Liver (tissue), 9 donors: ENCODE results near the gene C6orf89. TPM values are rescaled to one million over a fixed set of nuclear protein-coding genes. Genes with fewer than 3 reads are reported as not detected.

ENCODE experiments used
- DNase-seq: peaks from one replicate; pipeline ENCODE4 v3.0.0-alpha.2; 2017; ENCODE audit warnings: low spot score
- H3K27ac ChIP-seq, 2 donors: one replicate each; pipeline ENCODE4 v1.7.0; 2013; ENCODE audit warnings: inconsistent platforms in 2 of 2, low read length in 2 of 2, control low read depth in 1 of 2, low read depth in 1 of 2, mild to moderate bottlenecking in 1 of 2
- H3K27me3 ChIP-seq, 4 donors: one replicate each; pipeline versions ENCODE4 v1.6.1 to v1.7.0; 2013; ENCODE audit warnings: low read length in 3 of 4, inconsistent platforms in 1 of 4, mild to moderate bottlenecking in 1 of 4, moderate library complexity in 1 of 4; ENCODE audit not compliant: control insufficient read depth in 4 of 4, insufficient read depth in 4 of 4
- H3K36me3 ChIP-seq, 4 donors: one replicate each; pipeline versions ENCODE4 v1.6.1 to v1.7.0; 2013; ENCODE audit warnings: low read length in 3 of 4, mild to moderate bottlenecking in 3 of 4, low read depth in 1 of 4, moderate library complexity in 1 of 4; ENCODE audit not compliant: control insufficient read depth in 4 of 4, insufficient read depth in 3 of 4
- H3K4me1 ChIP-seq, 4 donors: one replicate each; pipeline versions ENCODE4 v1.6.1 to v1.7.0; 2013; ENCODE audit warnings: low read length in 3 of 4, mild to moderate bottlenecking in 3 of 4, moderate library complexity in 1 of 4; ENCODE audit not compliant: control insufficient read depth in 4 of 4, insufficient read depth in 4 of 4
- H3K4me3 ChIP-seq, 3 donors: one replicate each; pipeline versions ENCODE4 v1.6.1 to v1.7.0; 2013; ENCODE audit warnings: low read length in 3 of 3, control low read depth in 1 of 3, low read depth in 1 of 3, mild to moderate bottlenecking in 1 of 3
- H3K9ac ChIP-seq, 2 donors: one replicate each; pipeline ENCODE4 v1.7.0; 2013; ENCODE audit warnings: low read length in 2 of 2, mild to moderate bottlenecking in 2 of 2, moderate library complexity in 2 of 2, control low read depth in 1 of 2, low read depth in 1 of 2
- H3K9me3 ChIP-seq, 4 donors: one replicate each; pipeline versions ENCODE4 v1.6.1 to v1.7.0; 2013; ENCODE audit warnings: low read length in 3 of 4; ENCODE audit not compliant: control insufficient read depth in 4 of 4
- EGR1 ChIP-seq, 2 donors: IDR thresholded peaks; 2 replicates each; pipeline ENCODE4 v1.6.1; 2016 to 2018; ENCODE audit warnings: antibody characterized with exemption in 2 of 2, low read depth in 2 of 2
- FOXA1 ChIP-seq: IDR thresholded peaks from 2 replicates; pipeline ENCODE4 v1.6.1; 2016; ENCODE audit warnings: antibody characterized with exemption
- FOXA2 ChIP-seq: IDR thresholded peaks from 2 replicates; pipeline ENCODE4 v1.6.1; 2016; ENCODE audit warnings: antibody characterized with exemption
- GABPA ChIP-seq, 2 donors: IDR thresholded peaks in 1 of 2; conservative IDR thresholded peaks in 1 of 2; 2 replicates each; pipeline ENCODE4 v1.6.1; 2016; ENCODE audit warnings: antibody characterized with exemption in 2 of 2, mild to moderate bottlenecking in 1 of 2, moderate library complexity in 1 of 2
- HNF4A ChIP-seq, 2 donors: conservative IDR thresholded peaks; 2 replicates each; pipeline ENCODE4 v1.6.1; 2016; ENCODE audit warnings: antibody characterized with exemption in 2 of 2, mild to moderate bottlenecking in 2 of 2
- HNF4G ChIP-seq: IDR thresholded peaks from 2 replicates; pipeline ENCODE4 v1.6.1; 2016; ENCODE audit warnings: antibody characterized with exemption
- JUND ChIP-seq, 2 donors: IDR thresholded peaks; 2 replicates each; pipeline ENCODE4 v1.6.1; 2016; ENCODE audit warnings: antibody characterized with exemption in 2 of 2
- NR2F2 ChIP-seq: IDR thresholded peaks from 2 replicates; pipeline ENCODE4 v1.6.1; 2016; ENCODE audit warnings: antibody characterized with exemption
- RAD21 ChIP-seq, 2 donors: IDR thresholded peaks; 2 replicates each; pipeline ENCODE4 v1.6.1; 2016; ENCODE audit warnings: antibody characterized with exemption in 2 of 2, mild to moderate bottlenecking in 2 of 2
- RXRA ChIP-seq, 2 donors: IDR thresholded peaks; 2 replicates each; pipeline ENCODE4 v1.6.1; 2017 to 2018; ENCODE audit warnings: antibody characterized with exemption in 2 of 2, mild to moderate bottlenecking in 1 of 2
- SP1 ChIP-seq: IDR thresholded peaks from 2 replicates; pipeline ENCODE4 v1.6.1; 2018; ENCODE audit warnings: antibody characterized with exemption, mild to moderate bottlenecking
- TAF1 ChIP-seq: conservative IDR thresholded peaks from 2 replicates; pipeline ENCODE4 v1.6.1; 2016; ENCODE audit warnings: antibody characterized with exemption, mild to moderate bottlenecking
- YY1 ChIP-seq: IDR thresholded peaks from 2 replicates; pipeline ENCODE4 v1.6.1; 2016; ENCODE audit warnings: antibody characterized with exemption, mild to moderate bottlenecking
- WGBS: extraction: QIAGEN DNeasy Blood & Tissue Kit; methylation state at CpG from one replicate; pipeline ENCODE4 v1.1.7; 2013; 5-methylcytosine and 5-hydroxymethylcytosine counted together
- polyA plus RNA-seq, 2 donors: library from polyadenylated mRNA; stranded (reverse) in 1 of 2; unstranded in 1 of 2; fragments of 200-250 nt in 1 of 2; fragments of >200 nt in 1 of 2; fragmentation: Nextera tagmentation in 1 of 2; extraction: Ambion mirVana in 1 of 2; gene quantifications; one replicate each; pipeline versions ENCODE4 v1.2.1 to v1.2.3, GENCODE V29; 2013 to 2015
- total RNA-seq, 2 donors: library from RNA; depleted of rRNA; stranded (reverse); fragments of >200 nt; gene quantifications; one replicate each; pipeline ENCODE4 v1.2.3, GENCODE V29; 2014
- TF ChIP-seq, protein P1 (sequence below): IDR thresholded peaks from 2 replicates; pipeline ENCODE4 v1.6.1; 2016; ENCODE audit warnings: antibody characterized with exemption
- TF ChIP-seq, protein P2 (sequence below): IDR thresholded peaks from 2 replicates; pipeline ENCODE4 v1.6.1; 2016; ENCODE audit warnings: antibody characterized with exemption, mild to moderate bottlenecking
- TF ChIP-seq, protein P3 (sequence below): IDR thresholded peaks from 2 replicates; pipeline ENCODE4 v1.6.1; 2016; ENCODE audit warnings: antibody characterized with exemption
- TF ChIP-seq, protein P4 (sequence below): IDR thresholded peaks from 2 replicates; pipeline ENCODE4 v1.6.1; 2016; ENCODE audit warnings: antibody characterized with exemption
- TF ChIP-seq, protein P5 (sequence below): fragments of 150-350 bp; IDR thresholded peaks from 2 replicates; pipeline ENCODE4 v1.5.1; 2017; ENCODE audit warnings: improper control_type of control experiment, low read depth, low read length; ENCODE audit not compliant: missing input control
- donor health status: healthy.
- donor health status: healthy.
- donor health status: healthy.
- donor health status: healthy.
- donor health status: healthy.

C6orf89 gene
- total and polyA plus RNA-seq, 4 donors, result 14.0 to 27.2 (median 21.0) TPM

- TF ChIP-seq, protein P1, sequence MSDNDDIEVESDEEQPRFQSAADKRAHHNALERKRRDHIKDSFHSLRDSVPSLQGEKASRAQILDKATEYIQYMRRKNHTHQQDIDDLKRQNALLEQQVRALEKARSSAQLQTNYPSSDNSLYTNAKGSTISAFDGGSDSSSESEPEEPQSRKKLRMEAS, result no peak
- TF ChIP-seq RAD21 (IDR thresholded peaks at IDR 0.05), result no peak
These were observed 18.1 kb upstream of the C6orf89 start (continued) for GRCh38 chr6:36867471-36868224.

GRCh38 chr6:36871686-36872085, 14.1 kb upstream of the C6orf89 start:
- no peak overlapping the region for H3K9ac ChIP-seq
- peak; percentile 17 to 28 for TF ChIP-seq GABPA (IDR thresholded peaks at IDR 0.05 in 1 of 2, conservative IDR thresholded peaks at IDR 0.05 in 1 of 2)
- TF ChIP-seq TAF1, result no peak
- TF ChIP-seq, protein P1, result peak; percentile 51
- peak in 1 of 2 donors; percentile 5 for TF ChIP-seq RAD21 (IDR thresholded peaks at IDR 0.05)
- TF ChIP-seq HNF4A (conservative IDR thresholded peaks at IDR 0.05), result peak in 1 of 2 donors; percentile 7
- no peak for TF ChIP-seq RXRA (IDR thresholded peaks at IDR 0.05)
- H3K9me3 ChIP-seq, result no peaks in the 10 kb centered on the region
- H3K27me3 ChIP-seq, result no peaks in the 10 kb centered on the region
- H3K4me3 ChIP-seq, result no peak overlapping the region
- DNase-seq, result no peak
- 61% methylated on average over 3 of the region's 3 CpGs for WGBS
- no peaks in the 10 kb centered on the region for H3K36me3 ChIP-seq
- peak overlapping the region in 1 of 2 donors; percentile 4 for H3K27ac ChIP-seq
- peaks cover 3 to 21% (median 12%) of the 10 kb centered on the region in 4 donors for H3K4me1 ChIP-seq

DNA sequence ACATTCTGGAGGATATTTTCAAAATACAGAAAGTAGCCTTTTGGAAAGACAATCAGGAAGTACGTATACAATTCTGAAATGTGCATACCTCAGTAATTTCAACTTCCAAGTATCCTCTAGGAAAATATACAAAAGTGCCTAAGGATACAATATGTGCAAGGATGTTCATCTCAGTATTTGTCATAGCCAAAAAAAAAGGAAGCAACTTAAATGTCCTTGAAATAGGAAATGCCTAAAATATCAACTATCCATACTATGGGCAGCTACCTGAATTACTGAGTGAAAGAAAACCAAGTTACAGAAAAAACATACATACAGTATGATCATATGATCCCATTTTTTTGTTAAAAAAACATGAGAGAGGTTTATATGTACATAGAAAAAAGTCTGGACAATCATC, 12.6 kb upstream of the C6orf89 start:
- Histone ChIP-seq H3K4me1 (peaks cover 3 to 21% (median 12%) of the 10 kb centered on the region in 4 donors), H3K4me3 (no peak overlapping the region), H3K27me3 (peaks cover 0 to under 1% (median 0%) of the 10 kb centered on the region in 4 donors), H3K27ac (no peak overlapping the region), H3K9me3 (no peaks in the 10 kb centered on the region), H3K36me3 (no peaks in the 10 kb centered on the region), H3K9ac (no peak overlapping the region)
- DNase-seq, result no peak
- WGBS, result 93% methylated on average over 1 of the region's 1 CpG
- TF ChIP-seq, protein P1, result no peak
- TF ChIP-seq, protein P2, sequence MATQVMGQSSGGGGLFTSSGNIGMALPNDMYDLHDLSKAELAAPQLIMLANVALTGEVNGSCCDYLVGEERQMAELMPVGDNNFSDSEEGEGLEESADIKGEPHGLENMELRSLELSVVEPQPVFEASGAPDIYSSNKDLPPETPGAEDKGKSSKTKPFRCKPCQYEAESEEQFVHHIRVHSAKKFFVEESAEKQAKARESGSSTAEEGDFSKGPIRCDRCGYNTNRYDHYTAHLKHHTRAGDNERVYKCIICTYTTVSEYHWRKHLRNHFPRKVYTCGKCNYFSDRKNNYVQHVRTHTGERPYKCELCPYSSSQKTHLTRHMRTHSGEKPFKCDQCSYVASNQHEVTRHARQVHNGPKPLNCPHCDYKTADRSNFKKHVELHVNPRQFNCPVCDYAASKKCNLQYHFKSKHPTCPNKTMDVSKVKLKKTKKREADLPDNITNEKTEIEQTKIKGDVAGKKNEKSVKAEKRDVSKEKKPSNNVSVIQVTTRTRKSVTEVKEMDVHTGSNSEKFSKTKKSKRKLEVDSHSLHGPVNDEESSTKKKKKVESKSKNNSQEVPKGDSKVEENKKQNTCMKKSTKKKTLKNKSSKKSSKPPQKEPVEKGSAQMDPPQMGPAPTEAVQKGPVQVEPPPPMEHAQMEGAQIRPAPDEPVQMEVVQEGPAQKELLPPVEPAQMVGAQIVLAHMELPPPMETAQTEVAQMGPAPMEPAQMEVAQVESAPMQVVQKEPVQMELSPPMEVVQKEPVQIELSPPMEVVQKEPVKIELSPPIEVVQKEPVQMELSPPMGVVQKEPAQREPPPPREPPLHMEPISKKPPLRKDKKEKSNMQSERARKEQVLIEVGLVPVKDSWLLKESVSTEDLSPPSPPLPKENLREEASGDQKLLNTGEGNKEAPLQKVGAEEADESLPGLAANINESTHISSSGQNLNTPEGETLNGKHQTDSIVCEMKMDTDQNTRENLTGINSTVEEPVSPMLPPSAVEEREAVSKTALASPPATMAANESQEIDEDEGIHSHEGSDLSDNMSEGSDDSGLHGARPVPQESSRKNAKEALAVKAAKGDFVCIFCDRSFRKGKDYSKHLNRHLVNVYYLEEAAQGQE, result no peak
- TF ChIP-seq HNF4A (conservative IDR thresholded peaks at IDR 0.05) (no peak), JUND (IDR thresholded peaks at IDR 0.05) (no peak), RXRA (IDR thresholded peaks at IDR 0.05) (no peak), FOXA1 (no peak), EGR1 (IDR thresholded peaks at IDR 0.05; ENCODE audit: low read depth in 2 of 2) (no peak), TAF1 (no peak), YY1 (no peak), SP1 (no peak), HNF4G (no peak), NR2F2 (no peak), FOXA2 (no peak), RAD21 (IDR thresholded peaks at IDR 0.05) (no peak), GABPA (IDR thresholded peaks at IDR 0.05 in 1 of 2, conservative IDR thresholded peaks at IDR 0.05 in 1 of 2) (no peak)
- TF ChIP-seq, protein P3, sequence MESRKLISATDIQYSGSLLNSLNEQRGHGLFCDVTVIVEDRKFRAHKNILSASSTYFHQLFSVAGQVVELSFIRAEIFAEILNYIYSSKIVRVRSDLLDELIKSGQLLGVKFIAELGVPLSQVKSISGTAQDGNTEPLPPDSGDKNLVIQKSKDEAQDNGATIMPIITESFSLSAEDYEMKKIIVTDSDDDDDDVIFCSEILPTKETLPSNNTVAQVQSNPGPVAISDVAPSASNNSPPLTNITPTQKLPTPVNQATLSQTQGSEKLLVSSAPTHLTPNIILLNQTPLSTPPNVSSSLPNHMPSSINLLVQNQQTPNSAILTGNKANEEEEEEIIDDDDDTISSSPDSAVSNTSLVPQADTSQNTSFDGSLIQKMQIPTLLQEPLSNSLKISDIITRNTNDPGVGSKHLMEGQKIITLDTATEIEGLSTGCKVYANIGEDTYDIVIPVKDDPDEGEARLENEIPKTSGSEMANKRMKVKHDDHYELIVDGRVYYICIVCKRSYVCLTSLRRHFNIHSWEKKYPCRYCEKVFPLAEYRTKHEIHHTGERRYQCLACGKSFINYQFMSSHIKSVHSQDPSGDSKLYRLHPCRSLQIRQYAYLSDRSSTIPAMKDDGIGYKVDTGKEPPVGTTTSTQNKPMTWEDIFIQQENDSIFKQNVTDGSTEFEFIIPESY, result no peak
- TF ChIP-seq, protein P4, sequence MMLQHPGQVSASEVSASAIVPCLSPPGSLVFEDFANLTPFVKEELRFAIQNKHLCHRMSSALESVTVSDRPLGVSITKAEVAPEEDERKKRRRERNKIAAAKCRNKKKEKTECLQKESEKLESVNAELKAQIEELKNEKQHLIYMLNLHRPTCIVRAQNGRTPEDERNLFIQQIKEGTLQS, result no peak
- TF ChIP-seq, protein P5, sequence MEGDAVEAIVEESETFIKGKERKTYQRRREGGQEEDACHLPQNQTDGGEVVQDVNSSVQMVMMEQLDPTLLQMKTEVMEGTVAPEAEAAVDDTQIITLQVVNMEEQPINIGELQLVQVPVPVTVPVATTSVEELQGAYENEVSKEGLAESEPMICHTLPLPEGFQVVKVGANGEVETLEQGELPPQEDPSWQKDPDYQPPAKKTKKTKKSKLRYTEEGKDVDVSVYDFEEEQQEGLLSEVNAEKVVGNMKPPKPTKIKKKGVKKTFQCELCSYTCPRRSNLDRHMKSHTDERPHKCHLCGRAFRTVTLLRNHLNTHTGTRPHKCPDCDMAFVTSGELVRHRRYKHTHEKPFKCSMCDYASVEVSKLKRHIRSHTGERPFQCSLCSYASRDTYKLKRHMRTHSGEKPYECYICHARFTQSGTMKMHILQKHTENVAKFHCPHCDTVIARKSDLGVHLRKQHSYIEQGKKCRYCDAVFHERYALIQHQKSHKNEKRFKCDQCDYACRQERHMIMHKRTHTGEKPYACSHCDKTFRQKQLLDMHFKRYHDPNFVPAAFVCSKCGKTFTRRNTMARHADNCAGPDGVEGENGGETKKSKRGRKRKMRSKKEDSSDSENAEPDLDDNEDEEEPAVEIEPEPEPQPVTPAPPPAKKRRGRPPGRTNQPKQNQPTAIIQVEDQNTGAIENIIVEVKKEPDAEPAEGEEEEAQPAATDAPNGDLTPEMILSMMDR, result no peak
